ENCODE measurements around the gene NAXE.

The NAXE gene

DNA sequence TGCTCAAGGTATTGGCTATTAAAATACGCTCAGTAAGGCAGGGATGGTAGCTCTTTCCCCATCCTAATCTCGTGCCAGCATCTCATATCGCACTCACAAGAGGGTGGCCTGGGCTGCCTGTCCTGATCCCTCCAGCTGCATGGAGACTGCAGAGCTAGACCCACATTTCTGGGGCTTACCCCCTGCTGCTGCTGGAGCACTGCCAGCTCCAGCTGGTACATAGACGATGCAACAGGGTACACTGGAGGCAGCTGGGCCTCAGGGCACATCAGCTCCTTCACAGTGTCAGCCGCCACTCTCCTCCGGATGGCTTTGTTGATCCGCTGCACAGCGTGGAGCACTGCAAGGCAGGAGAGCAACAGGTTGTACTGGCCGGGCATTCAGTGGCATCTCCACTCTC, 35.2 kb upstream of the NAXE start:
- Histone ChIP-seq H3K9me2 (ENCODE audit: low read depth, low read length) (no peaks in the 10 kb centered on the region), H3K27me3 (ENCODE audit: insufficient read depth, low read length) (no peaks in the 10 kb centered on the region), H4K20me1 (ENCODE audit: insufficient read depth, low read length) (no peaks in the 10 kb centered on the region), H3K4me3 (ENCODE audit: low read depth, low read length, poor library complexity, severe bottlenecking) (no peak overlapping the region), H3K36me3 (ENCODE audit: insufficient read depth, low read length) (no peaks in the 10 kb centered on the region), H3K27ac (ENCODE audit: low read depth, low read length, poor library complexity, severe bottlenecking) (no peak overlapping the region), H3K9me3 (ENCODE audit: low read length) (no peaks in the 10 kb centered on the region), H3F3A (ENCODE audit: insufficient read depth, low read length) (no peaks in the 10 kb centered on the region), H3K79me2 (ENCODE audit: insufficient read depth, low read length) (no peaks in the 10 kb centered on the region), H3K4me2 (ENCODE audit: low read length) (no peak overlapping the region), H2AFZ (ENCODE audit: low read length) (no peak overlapping the region), H3K4me1 (ENCODE audit: insufficient read depth, low read length, severe bottlenecking) (no peaks in the 10 kb centered on the region), H3K9ac (ENCODE audit: low read length) (no peak overlapping the region)
- TF ChIP-seq EZH2 (IDR thresholded peaks at IDR 0.05; ENCODE audit: borderline replicate concordance, low read length): no peak
- TF ChIP-seq, protein P1, sequence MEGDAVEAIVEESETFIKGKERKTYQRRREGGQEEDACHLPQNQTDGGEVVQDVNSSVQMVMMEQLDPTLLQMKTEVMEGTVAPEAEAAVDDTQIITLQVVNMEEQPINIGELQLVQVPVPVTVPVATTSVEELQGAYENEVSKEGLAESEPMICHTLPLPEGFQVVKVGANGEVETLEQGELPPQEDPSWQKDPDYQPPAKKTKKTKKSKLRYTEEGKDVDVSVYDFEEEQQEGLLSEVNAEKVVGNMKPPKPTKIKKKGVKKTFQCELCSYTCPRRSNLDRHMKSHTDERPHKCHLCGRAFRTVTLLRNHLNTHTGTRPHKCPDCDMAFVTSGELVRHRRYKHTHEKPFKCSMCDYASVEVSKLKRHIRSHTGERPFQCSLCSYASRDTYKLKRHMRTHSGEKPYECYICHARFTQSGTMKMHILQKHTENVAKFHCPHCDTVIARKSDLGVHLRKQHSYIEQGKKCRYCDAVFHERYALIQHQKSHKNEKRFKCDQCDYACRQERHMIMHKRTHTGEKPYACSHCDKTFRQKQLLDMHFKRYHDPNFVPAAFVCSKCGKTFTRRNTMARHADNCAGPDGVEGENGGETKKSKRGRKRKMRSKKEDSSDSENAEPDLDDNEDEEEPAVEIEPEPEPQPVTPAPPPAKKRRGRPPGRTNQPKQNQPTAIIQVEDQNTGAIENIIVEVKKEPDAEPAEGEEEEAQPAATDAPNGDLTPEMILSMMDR (IDR thresholded peaks at IDR 0.05; ENCODE audit: low read length): no peak

DNA sequence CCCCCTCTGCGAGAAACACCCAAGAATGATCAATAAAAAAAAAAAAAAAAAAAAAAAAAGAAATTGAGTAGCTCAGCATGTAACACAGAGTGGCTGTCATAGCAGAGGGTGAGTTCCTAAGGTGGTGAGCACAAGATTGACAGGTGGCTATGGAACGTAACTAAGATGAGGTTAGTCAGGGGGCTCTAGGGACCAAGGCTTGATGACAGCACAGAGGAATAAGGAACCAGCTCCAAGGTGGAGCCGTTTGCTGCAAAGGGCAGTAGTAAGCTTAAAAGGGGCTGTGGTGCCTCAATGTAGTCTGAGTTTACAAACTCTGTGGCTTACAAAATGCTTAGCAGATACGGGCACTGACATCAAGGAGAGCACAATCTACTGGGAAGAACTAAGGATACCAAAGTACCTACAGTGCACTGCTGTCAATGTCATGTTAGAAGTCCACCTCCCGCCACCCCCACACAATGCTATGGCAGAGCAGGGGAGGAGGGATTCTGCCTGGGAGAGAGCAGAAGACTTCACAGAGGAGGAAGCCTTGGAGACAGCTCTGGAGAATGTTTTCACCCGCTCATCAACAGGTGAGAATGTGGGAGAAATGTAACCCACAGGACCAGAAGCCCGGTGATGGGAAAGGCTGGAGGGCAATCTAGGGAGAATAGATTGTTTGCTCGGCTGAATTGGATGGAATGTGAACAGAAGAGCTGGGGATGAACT, 32.3 kb upstream of the NAXE start:
- Histone ChIP-seq H3K9me2 (ENCODE audit: low read depth, low read length) (no peaks in the 10 kb centered on the region), H4K20me1 (ENCODE audit: insufficient read depth, low read length) (no peaks in the 10 kb centered on the region), H3K9ac (ENCODE audit: low read length) (no peak overlapping the region), H3K4me2 (ENCODE audit: low read length) (no peak overlapping the region), H3K27ac (ENCODE audit: low read depth, low read length, poor library complexity, severe bottlenecking) (no peak overlapping the region), H3K79me2 (ENCODE audit: insufficient read depth, low read length) (no peaks in the 10 kb centered on the region), H3K4me1 (ENCODE audit: insufficient read depth, low read length, severe bottlenecking) (no peaks in the 10 kb centered on the region), H3K9me3 (ENCODE audit: low read length) (no peaks in the 10 kb centered on the region), H3F3A (ENCODE audit: insufficient read depth, low read length) (no peaks in the 10 kb centered on the region), H2AFZ (ENCODE audit: low read length) (no peak overlapping the region), H3K36me3 (ENCODE audit: insufficient read depth, low read length) (no peaks in the 10 kb centered on the region), H3K4me3 (ENCODE audit: low read depth, low read length, poor library complexity, severe bottlenecking) (no peak overlapping the region), H3K27me3 (ENCODE audit: insufficient read depth, low read length) (peaks cover 4% of the 10 kb centered on the region; the same call in 1 of the 2 replicates)
- TF ChIP-seq, protein P1 (IDR thresholded peaks at IDR 0.05; ENCODE audit: low read length): no peak
- no peak for TF ChIP-seq EZH2 (IDR thresholded peaks at IDR 0.05; ENCODE audit: borderline replicate concordance, low read length)

DNA sequence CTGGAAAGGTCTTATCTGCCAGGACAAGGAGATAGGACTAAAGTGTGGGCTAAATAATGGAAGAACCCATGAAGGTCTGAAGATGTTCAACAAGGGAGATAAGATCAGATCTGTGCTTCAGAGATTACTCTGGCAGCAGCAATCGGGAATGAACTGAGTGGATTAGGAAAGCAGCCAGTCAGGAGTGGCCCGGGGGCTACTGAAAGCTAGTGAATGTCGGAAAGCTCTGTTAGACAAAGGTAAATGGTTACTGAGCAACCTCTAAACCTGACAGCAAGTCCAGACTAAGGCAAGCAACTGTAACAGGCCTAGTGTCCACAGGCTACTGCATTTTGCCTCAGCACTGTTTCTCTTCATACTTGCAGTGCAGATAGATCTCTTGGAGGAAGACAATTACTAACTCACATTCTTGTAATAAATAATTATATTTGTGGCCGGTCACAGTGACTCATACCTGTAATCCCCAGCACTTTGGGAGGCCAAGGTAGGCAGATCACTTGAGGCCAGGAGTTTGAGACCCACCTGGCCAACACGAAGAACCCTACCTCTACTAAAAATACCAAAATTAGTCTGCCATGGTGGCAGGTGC, 31.7 kb upstream of the NAXE start:
- H3K27ac ChIP-seq (ENCODE audit: low read depth, low read length, poor library complexity, severe bottlenecking): no peak overlapping the region
- no peaks in the 10 kb centered on the region for H3F3A ChIP-seq (ENCODE audit: insufficient read depth, low read length)
- H3K36me3 ChIP-seq (ENCODE audit: insufficient read depth, low read length): no peaks in the 10 kb centered on the region
- H3K9me3 ChIP-seq (ENCODE audit: low read length): no peaks in the 10 kb centered on the region
- no peaks in the 10 kb centered on the region for H4K20me1 ChIP-seq (ENCODE audit: insufficient read depth, low read length)
- no peak overlapping the region for H3K4me2 ChIP-seq (ENCODE audit: low read length)
- peaks cover 4% of the 10 kb centered on the region; the same call in 1 of the 2 replicates for H3K27me3 ChIP-seq (ENCODE audit: insufficient read depth, low read length)
- no peaks in the 10 kb centered on the region for H3K4me1 ChIP-seq (ENCODE audit: insufficient read depth, low read length, severe bottlenecking)
- no peaks in the 10 kb centered on the region for H3K79me2 ChIP-seq (ENCODE audit: insufficient read depth, low read length)
- H2AFZ ChIP-seq (ENCODE audit: low read length): no peak overlapping the region
- H3K4me3 ChIP-seq (ENCODE audit: low read depth, low read length, poor library complexity, severe bottlenecking): no peak overlapping the region
- no peaks in the 10 kb centered on the region for H3K9me2 ChIP-seq (ENCODE audit: low read depth, low read length)
- no peak overlapping the region for H3K9ac ChIP-seq (ENCODE audit: low read length)
- TF ChIP-seq, protein P1 (IDR thresholded peaks at IDR 0.05; ENCODE audit: low read length): no peak
- TF ChIP-seq EZH2 (IDR thresholded peaks at IDR 0.05; ENCODE audit: borderline replicate concordance, low read length): no peak
